Loucy (cell line): ENCODE results near the gene PMM1.

Source experiments
- H2AFZ ChIP-seq: fragments of 200-600 bp; sonication (generic); 2 replicates; pipeline ENCODE4 v1.6.0; 2016; ENCODE audit warnings: antibody characterized with exemption, mild to moderate bottlenecking, low read length, moderate library complexity
- H3F3A ChIP-seq: fragments of 200-600 bp; 2 replicates; pipeline ENCODE4 v1.6.0; 2016; ENCODE audit warnings: antibody characterized with exemption, low read depth, mild to moderate bottlenecking
- H3K27me3 ChIP-seq: fragments of 200-600 bp; sonication (generic); 2 replicates; pipeline ENCODE4 v1.6.1; 2014; ENCODE audit warnings: low read length, mild to moderate bottlenecking; ENCODE audit not compliant: insufficient read depth, poor library complexity, severe bottlenecking
- H3K36me3 ChIP-seq: fragments of 200-600 bp; sonication (generic); 2 replicates; pipeline ENCODE4 v1.6.1; 2016; ENCODE audit warnings: low read length; ENCODE audit not compliant: insufficient read depth
- H3K4me1 ChIP-seq: fragments of 200-600 bp; sonication (generic); 2 replicates; pipeline ENCODE4 v1.5.1; 2014; ENCODE audit warnings: low read length, mild to moderate bottlenecking; ENCODE audit not compliant: insufficient read depth, poor library complexity, severe bottlenecking
- H3K4me2 ChIP-seq: fragments of 200-600 bp; sonication (generic); 2 replicates; pipeline ENCODE4 v1.6.0; 2014; ENCODE audit warnings: antibody characterized with exemption, low read length, low read depth, mild to moderate bottlenecking; ENCODE audit not compliant: poor library complexity, severe bottlenecking
- H3K4me3 ChIP-seq: fragments of 200-600 bp; sonication (generic); 2 replicates; pipeline ENCODE4 v1.5.1; 2014; ENCODE audit warnings: low read length, mild to moderate bottlenecking, mixed read lengths; ENCODE audit not compliant: poor library complexity, severe bottlenecking
- H3K79me2 ChIP-seq: fragments of 200-600 bp; sonication (generic); 2 replicates; pipeline ENCODE4 v1.6.1; 2014; ENCODE audit warnings: low read length; ENCODE audit not compliant: insufficient read depth
- H3K9ac ChIP-seq: fragments of 200-600 bp; sonication (generic); 2 replicates; pipeline ENCODE4 v1.6.0; 2014; ENCODE audit warnings: mild to moderate bottlenecking, low read depth, low read length, moderate library complexity; ENCODE audit not compliant: poor library complexity, severe bottlenecking
- H3K9me2 ChIP-seq: fragments of 200-600 bp; sonication (generic); replicated peaks from 2 replicates; pipeline ENCODE4 v1.6.1; 2016; ENCODE audit warnings: low read depth, low read length, mixed read lengths
- H3K9me3 ChIP-seq: fragments of 200-600 bp; sonication (generic); 2 replicates; pipeline ENCODE4 v1.6.1; 2014; ENCODE audit warnings: mild to moderate bottlenecking, antibody characterized with exemption, low read length, low read depth; ENCODE audit not compliant: insufficient read depth
- H4K20me1 ChIP-seq: fragments of 200-600 bp; sonication (generic); 2 replicates; pipeline ENCODE4 v1.6.0; 2014; ENCODE audit warnings: antibody characterized with exemption, low read length, mild to moderate bottlenecking; ENCODE audit not compliant: insufficient read depth, poor library complexity, severe bottlenecking
- CTCF ChIP-seq: fragments of 200-600 bp; sonication (generic); conservative IDR thresholded peaks from 2 replicates; pipeline ENCODE4 v1.5.1; 2014; ENCODE audit warnings: mild to moderate bottlenecking, antibody characterized with exemption, low read length
- EZH2phosphoT487 ChIP-seq: fragments of 200-600 bp; IDR thresholded peaks from 2 replicates; pipeline ENCODE4 v1.6.1; 2018; ENCODE audit warnings: antibody characterized with exemption, mild to moderate bottlenecking, moderate library complexity, borderline replicate concordance

PMM1 gene

DNA sequence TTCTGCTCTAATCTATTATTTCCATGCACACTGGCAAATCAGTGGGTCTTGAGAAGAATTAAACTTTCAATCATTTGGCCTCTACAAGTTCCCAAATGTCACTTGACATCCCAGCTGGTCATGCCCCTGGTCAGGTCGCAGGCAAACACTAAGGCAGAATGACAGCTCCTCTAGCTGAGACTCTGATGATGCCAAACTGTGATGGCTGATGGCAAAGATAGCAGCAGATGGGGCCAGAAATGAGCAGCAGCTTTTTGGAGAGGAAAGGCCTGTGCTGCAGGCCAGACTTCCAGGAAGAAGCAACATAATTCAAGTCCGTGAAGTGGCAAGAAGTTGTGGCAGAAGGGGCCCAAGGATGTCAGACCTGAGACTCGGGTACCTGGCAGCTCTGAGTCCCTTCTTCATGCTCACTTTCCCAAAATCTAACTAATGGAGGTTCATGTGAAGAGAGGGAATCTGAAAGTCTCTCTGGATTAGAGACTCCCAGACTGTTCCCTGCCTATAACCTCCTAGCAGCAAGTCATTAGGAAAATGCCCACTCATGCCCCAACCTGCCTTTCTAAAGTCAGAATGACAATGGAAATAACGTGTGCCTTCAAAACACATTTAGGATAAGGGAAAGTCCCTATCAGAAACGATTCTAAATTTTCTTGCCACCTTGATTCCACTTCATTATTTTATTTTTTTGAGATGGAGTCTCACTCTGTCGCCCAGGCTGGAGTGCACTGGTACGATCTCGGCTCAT lies 9.4 kb upstream of the PMM1 start:
- TF ChIP-seq CTCF (no peak), EZH2phosphoT487 (no peak)
- Histone ChIP-seq H3K79me2 (no peaks in the 10 kb centered on the region), H3K4me1 (peaks cover 4% of the 10 kb centered on the region), H3F3A (peaks cover 5% of the 10 kb centered on the region; the same call in 1 of the 2 replicates), H3K4me2 (no peak overlapping the region), H3K36me3 (no peaks in the 10 kb centered on the region), H4K20me1 (peaks cover 28% of the 10 kb centered on the region), H3K9me2 (no peaks in the 10 kb centered on the region), H3K4me3 (no peak overlapping the region), H3K27me3 (peaks cover 87% of the 10 kb centered on the region), H3K9me3 (no peaks in the 10 kb centered on the region), H3K9ac (no peak overlapping the region), H2AFZ (no peak overlapping the region)

- Histone ChIP-seq H3K27me3 (peaks cover 82% of the 10 kb centered on the region), H3K9ac (no peak overlapping the region), H3K9me3 (no peaks in the 10 kb centered on the region), H4K20me1 (peaks cover 20% of the 10 kb centered on the region), H3K79me2 (no peaks in the 10 kb centered on the region), H3K4me2 (no peak overlapping the region), H3K4me3 (no peak overlapping the region), H3K4me1 (no peaks in the 10 kb centered on the region), H3F3A (no peaks in the 10 kb centered on the region), H2AFZ (no peak overlapping the region), H3K9me2 (no peaks in the 10 kb centered on the region), H3K36me3 (no peaks in the 10 kb centered on the region)
- TF ChIP-seq EZH2phosphoT487 = no peak
- no peak for TF ChIP-seq CTCF
Measured at GRCh38 chr22:41598081-41598480, 8.4 kb upstream of the PMM1 start.

- Histone ChIP-seq H3K9me2 (no peaks in the 10 kb centered on the region), H4K20me1 (peaks cover 15% of the 10 kb centered on the region)
Measured at GRCh38 chr22:41597635-41597953, 8.0 kb upstream of the PMM1 start.

More at GRCh38 chr22:41597635-41597953, 8.0 kb upstream of the PMM1 start:
- no peak overlapping the region for H3K4me2 ChIP-seq
- H3K9ac ChIP-seq = no peak overlapping the region
- no peaks in the 10 kb centered on the region for H3K79me2 ChIP-seq
- H3K27me3 ChIP-seq = peaks cover 77% of the 10 kb centered on the region
- no peak overlapping the region for H3K4me3 ChIP-seq
- TF ChIP-seq EZH2phosphoT487 (no peak), CTCF (no peak)
- H3K9me3 ChIP-seq = no peaks in the 10 kb centered on the region
- H3F3A ChIP-seq = no peaks in the 10 kb centered on the region
- H2AFZ ChIP-seq = no peak overlapping the region
- no peaks in the 10 kb centered on the region for H3K4me1 ChIP-seq
- H3K36me3 ChIP-seq = no peaks in the 10 kb centered on the region
